Measurements from ENCODE around the gene LRRFIP2.

GRCh38 chr3:37114251-37115145 is 59.9 kb downstream of the LRRFIP2 start:
- no peak for TF ChIP-seq CTCF (conservative IDR thresholded peaks at IDR 0.05)
- no peak for TF ChIP-seq EZH2 (IDR thresholded peaks at IDR 0.05; ENCODE audit: low read depth)

Measured in PC-9 (cell line).